Activated naive CD4-positive, alpha-beta T cell treated with anti-CD3 and anti-CD28 coated beads, Interleukin-2, amount 50 U/mL, for 24 hours (primary cell): Measurements from ENCODE around the gene CERS6.

Experiments
- H3K27ac Mint-ChIP-seq: one replicate; pipeline ENCODE4 v1.8.0; 2021; ENCODE audit warnings: mild to moderate bottlenecking, mixed read lengths
- H3K27me3 Mint-ChIP-seq: one replicate; pipeline ENCODE4 v1.8.0; 2021; ENCODE audit warnings: mixed read lengths
- H3K36me3 Mint-ChIP-seq: one replicate; pipeline ENCODE4 v1.8.0; 2021; ENCODE audit warnings: mixed read lengths
- H3K4me1 Mint-ChIP-seq: one replicate; pipeline ENCODE4 v1.8.0; 2021; ENCODE audit warnings: mixed read lengths
- H3K4me3 Mint-ChIP-seq: one replicate; pipeline ENCODE4 v1.8.0; 2021; ENCODE audit warnings: mild to moderate bottlenecking, mixed read lengths
- H3K9me3 Mint-ChIP-seq: one replicate; pipeline ENCODE4 v1.8.0; 2021; ENCODE audit warnings: mixed read lengths

CERS6 gene

GRCh38 chr2:168736649-168737445 is 280.8 kb downstream of the CERS6 start:
- Mint-ChIP-seq H3K36me3 (peaks cover 14% of the 10 kb centered on the region), H3K9me3 (no peaks in the 10 kb centered on the region), H3K27me3 (no peaks in the 10 kb centered on the region), H3K4me1 (peaks cover 32% of the 10 kb centered on the region), H3K4me3 (no peak overlapping the region), H3K27ac (no peak overlapping the region)

GRCh38 chr2:168738062-168738461 is 282.0 kb downstream of the CERS6 start:
- Mint-ChIP-seq H3K27me3 (no peaks in the 10 kb centered on the region), H3K36me3 (peaks cover 10% of the 10 kb centered on the region), H3K27ac (no peak overlapping the region), H3K9me3 (no peaks in the 10 kb centered on the region), H3K4me3 (no peak overlapping the region), H3K4me1 (peaks cover 32% of the 10 kb centered on the region)

- Mint-ChIP-seq H3K27me3 (no peaks in the 10 kb centered on the region), H3K36me3 (peaks cover 6% of the 10 kb centered on the region), H3K4me3 (no peak overlapping the region), H3K27ac (no peak overlapping the region), H3K4me1 (peaks cover 34% of the 10 kb centered on the region), H3K9me3 (no peaks in the 10 kb centered on the region)
Observed at GRCh38 chr2:168740360-168740759, 284.3 kb downstream of the CERS6 start.

GRCh38 chr2:168740788-168741187 is 284.7 kb downstream of the CERS6 start:
- Mint-ChIP-seq H3K36me3 (peaks cover 7% of the 10 kb centered on the region), H3K27ac (no peak overlapping the region), H3K4me1 (peaks cover 36% of the 10 kb centered on the region), H3K9me3 (no peaks in the 10 kb centered on the region), H3K27me3 (no peaks in the 10 kb centered on the region), H3K4me3 (no peak overlapping the region)

GRCh38 chr2:168742258-168742932 is 286.3 kb downstream of the CERS6 start:
- Mint-ChIP-seq H3K4me1 (peaks cover 31% of the 10 kb centered on the region), H3K9me3 (no peaks in the 10 kb centered on the region), H3K27ac (no peak overlapping the region), H3K27me3 (no peaks in the 10 kb centered on the region), H3K36me3 (peaks cover 7% of the 10 kb centered on the region), H3K4me3 (no peak overlapping the region)

GRCh38 chr2:168744844-168745243 is 288.8 kb downstream of the CERS6 start:
- no peaks in the 10 kb centered on the region for H3K27me3 Mint-ChIP-seq
- H3K4me3 Mint-ChIP-seq, result no peak overlapping the region
- peaks cover 44% of the 10 kb centered on the region for H3K4me1 Mint-ChIP-seq
- no peak overlapping the region for H3K27ac Mint-ChIP-seq
- no peaks in the 10 kb centered on the region for H3K9me3 Mint-ChIP-seq
- peaks cover 4% of the 10 kb centered on the region for H3K36me3 Mint-ChIP-seq

- Mint-ChIP-seq H3K4me1 (peaks cover 72% of the 10 kb centered on the region), H3K4me3 (no peak overlapping the region), H3K27me3 (no peaks in the 10 kb centered on the region), H3K27ac (peak overlapping the region; percentile 64), H3K36me3 (peaks cover 7% of the 10 kb centered on the region), H3K9me3 (no peaks in the 10 kb centered on the region)
Observed at GRCh38 chr2:168748461-168748860, 292.4 kb downstream of the CERS6 start.

GRCh38 chr2:168749297-168749696 is 293.2 kb downstream of the CERS6 start:
- Mint-ChIP-seq H3K27ac (peak overlapping the region; percentile 84), H3K27me3 (no peaks in the 10 kb centered on the region), H3K4me1 (peaks cover 78% of the 10 kb centered on the region), H3K36me3 (peaks cover 7% of the 10 kb centered on the region), H3K4me3 (peak overlapping the region; percentile 28), H3K9me3 (no peaks in the 10 kb centered on the region)

- H3K27ac Mint-ChIP-seq, result peak overlapping the region; percentile 80
- peak overlapping the region; percentile 48 for H3K4me3 Mint-ChIP-seq
- H3K9me3 Mint-ChIP-seq, result no peaks in the 10 kb centered on the region
- H3K36me3 Mint-ChIP-seq, result peaks cover 3% of the 10 kb centered on the region
- no peaks in the 10 kb centered on the region for H3K27me3 Mint-ChIP-seq
- H3K4me1 Mint-ChIP-seq, result peaks cover 85% of the 10 kb centered on the region
Observed at GRCh38 chr2:168751104-168751740, 295.1 kb downstream of the CERS6 start.

- Mint-ChIP-seq H3K27me3 (no peaks in the 10 kb centered on the region), H3K4me1 (peaks cover 96% of the 10 kb centered on the region), H3K27ac (no peak overlapping the region), H3K9me3 (no peaks in the 10 kb centered on the region), H3K4me3 (no peak overlapping the region), H3K36me3 (peaks cover 3% of the 10 kb centered on the region)
Observed at GRCh38 chr2:168752361-168752760, 296.3 kb downstream of the CERS6 start.

GRCh38 chr2:168753765-168754329 is 297.8 kb downstream of the CERS6 start:
- Mint-ChIP-seq H3K4me3 (peak overlapping the region; percentile 19), H3K4me1 (peaks cover 97% of the 10 kb centered on the region), H3K9me3 (no peaks in the 10 kb centered on the region), H3K27me3 (no peaks in the 10 kb centered on the region), H3K36me3 (peaks cover 3% of the 10 kb centered on the region), H3K27ac (no peak overlapping the region)

GRCh38 chr2:168757223-168757622 is 301.2 kb downstream of the CERS6 start:
- Mint-ChIP-seq H3K9me3 (no peaks in the 10 kb centered on the region), H3K36me3 (peaks cover 3% of the 10 kb centered on the region), H3K4me1 (peaks cover 67% of the 10 kb centered on the region), H3K27ac (no peak overlapping the region), H3K4me3 (no peak overlapping the region), H3K27me3 (no peaks in the 10 kb centered on the region)

- Mint-ChIP-seq H3K4me1 (peaks cover 48% of the 10 kb centered on the region), H3K36me3 (peaks cover 3% of the 10 kb centered on the region), H3K27me3 (no peaks in the 10 kb centered on the region), H3K9me3 (no peaks in the 10 kb centered on the region), H3K27ac (no peak overlapping the region), H3K4me3 (no peak overlapping the region)
Observed at GRCh38 chr2:168758970-168759820, 303.1 kb downstream of the CERS6 start.

- H3K27me3 Mint-ChIP-seq, result no peaks in the 10 kb centered on the region
- no peaks in the 10 kb centered on the region for H3K4me1 Mint-ChIP-seq
- no peak overlapping the region for H3K27ac Mint-ChIP-seq
- peaks cover 28% of the 10 kb centered on the region for H3K36me3 Mint-ChIP-seq
- H3K9me3 Mint-ChIP-seq, result no peaks in the 10 kb centered on the region
- no peak overlapping the region for H3K4me3 Mint-ChIP-seq
Observed at GRCh38 chr2:168765401-168765800, 309.3 kb downstream of the CERS6 start.

- Mint-ChIP-seq H3K27ac (no peak overlapping the region), H3K27me3 (no peaks in the 10 kb centered on the region), H3K4me1 (no peaks in the 10 kb centered on the region), H3K4me3 (no peak overlapping the region), H3K36me3 (peaks cover 33% of the 10 kb centered on the region), H3K9me3 (no peaks in the 10 kb centered on the region)
Observed at GRCh38 chr2:168766600-168766999, 310.5 kb downstream of the CERS6 start.
